GM06990 (cell line): Measurements from ENCODE around the gene RRM2.
A peak's percentile ranks its signal among the peaks of the same experiment; 100 is the strongest.

Experiments
- DNase-seq: peaks from one replicate; pipeline ENCODE4 v3.0.0-alpha.2; 2011; ENCODE audit not compliant: insufficient read length; ENCODE audit errors: extremely low read depth
- H3K27me3 ChIP-seq: replicated peaks from 2 replicates; pipeline ENCODE4 v1.6.0; 2011; ENCODE audit warnings: low read length; ENCODE audit not compliant: control insufficient read depth, insufficient read depth
- H3K36me3 ChIP-seq: 2 replicates; pipeline ENCODE4 v1.5.1; 2011; ENCODE audit warnings: low read length; ENCODE audit not compliant: control insufficient read depth, insufficient read depth
- H3K4me3 ChIP-seq: replicated peaks from 2 replicates; pipeline ENCODE4 v1.5.1; 2011; ENCODE audit warnings: low read depth, mild to moderate bottlenecking, control low read depth, low read length
- TF ChIP-seq, protein P1 (sequence below): IDR thresholded peaks from 2 replicates; pipeline ENCODE4 v1.5.1; 2011; ENCODE audit warnings: low read length, control low read depth, mild to moderate bottlenecking, inconsistent platforms; ENCODE audit not compliant: insufficient read depth, poor library complexity, severe bottlenecking

The RRM2 gene

DNA sequence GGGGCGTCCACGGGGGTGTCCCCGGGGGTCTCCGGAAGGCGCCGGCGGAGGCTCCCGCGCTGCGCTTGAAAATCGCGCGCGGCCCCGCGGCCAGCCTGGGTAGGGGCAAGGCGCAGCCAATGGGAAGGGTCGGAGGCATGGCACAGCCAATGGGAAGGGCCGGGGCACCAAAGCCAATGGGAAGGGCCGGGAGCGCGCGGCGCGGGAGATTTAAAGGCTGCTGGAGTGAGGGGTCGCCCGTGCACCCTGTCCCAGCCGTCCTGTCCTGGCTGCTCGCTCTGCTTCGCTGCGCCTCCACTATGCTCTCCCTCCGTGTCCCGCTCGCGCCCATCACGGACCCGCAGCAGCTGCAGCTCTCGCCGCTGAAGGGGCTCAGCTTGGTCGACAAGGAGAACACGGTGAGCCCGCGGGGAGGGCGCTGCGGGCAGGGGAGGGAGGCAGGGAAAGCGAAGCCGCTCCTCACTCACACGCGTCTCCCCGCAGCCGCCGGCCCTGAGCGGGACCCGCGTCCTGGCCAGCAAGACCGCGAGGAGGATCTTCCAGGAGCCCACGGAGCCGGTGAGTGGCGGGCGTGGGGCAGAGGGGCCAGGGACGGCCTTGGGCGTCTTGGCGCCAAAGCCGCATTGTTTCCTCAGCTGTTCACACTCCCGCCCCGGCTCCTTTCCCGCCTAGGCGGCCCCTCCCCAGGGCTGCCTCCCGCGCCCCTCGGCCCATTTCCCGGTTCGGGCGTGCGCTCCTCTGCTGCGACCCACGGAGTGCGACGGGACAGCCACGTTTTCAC lies at the start of gene RRM2:
TSS of gene RRM2 (plus strand) at position 240 of the 781 bp plus-strand sequence. CDS start at position 300, 60 bp downstream.
- DNase-seq: peak; percentile 96
- peaks cover 7% of the 10 kb centered on the region for H3K36me3 ChIP-seq
- peak within 1 kb of the TSS; percentile 90 for H3K4me3 ChIP-seq
- no peaks in the 10 kb centered on the region for H3K27me3 ChIP-seq
- TF ChIP-seq, protein P1, sequence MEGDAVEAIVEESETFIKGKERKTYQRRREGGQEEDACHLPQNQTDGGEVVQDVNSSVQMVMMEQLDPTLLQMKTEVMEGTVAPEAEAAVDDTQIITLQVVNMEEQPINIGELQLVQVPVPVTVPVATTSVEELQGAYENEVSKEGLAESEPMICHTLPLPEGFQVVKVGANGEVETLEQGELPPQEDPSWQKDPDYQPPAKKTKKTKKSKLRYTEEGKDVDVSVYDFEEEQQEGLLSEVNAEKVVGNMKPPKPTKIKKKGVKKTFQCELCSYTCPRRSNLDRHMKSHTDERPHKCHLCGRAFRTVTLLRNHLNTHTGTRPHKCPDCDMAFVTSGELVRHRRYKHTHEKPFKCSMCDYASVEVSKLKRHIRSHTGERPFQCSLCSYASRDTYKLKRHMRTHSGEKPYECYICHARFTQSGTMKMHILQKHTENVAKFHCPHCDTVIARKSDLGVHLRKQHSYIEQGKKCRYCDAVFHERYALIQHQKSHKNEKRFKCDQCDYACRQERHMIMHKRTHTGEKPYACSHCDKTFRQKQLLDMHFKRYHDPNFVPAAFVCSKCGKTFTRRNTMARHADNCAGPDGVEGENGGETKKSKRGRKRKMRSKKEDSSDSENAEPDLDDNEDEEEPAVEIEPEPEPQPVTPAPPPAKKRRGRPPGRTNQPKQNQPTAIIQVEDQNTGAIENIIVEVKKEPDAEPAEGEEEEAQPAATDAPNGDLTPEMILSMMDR: no peak

DNA sequence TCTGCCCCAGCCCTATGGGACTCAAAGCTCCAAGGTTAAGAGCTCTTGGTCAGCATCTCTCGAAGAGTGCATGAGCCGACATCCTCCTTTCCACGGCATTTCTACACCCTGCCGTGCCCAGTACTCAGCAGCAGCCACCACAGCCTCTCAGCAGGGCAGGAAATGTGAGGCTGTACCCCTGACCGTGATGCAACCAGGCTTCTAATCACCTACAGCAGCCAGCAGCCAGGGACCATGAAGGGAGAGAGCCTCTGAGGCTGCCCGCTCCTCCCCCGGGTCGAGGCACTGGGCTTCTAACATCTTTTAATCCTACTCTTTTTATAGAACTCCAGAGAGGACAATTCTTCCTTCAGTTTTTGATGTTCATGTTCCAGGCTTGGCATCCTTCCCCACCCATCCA lies 48.8 kb upstream of the RRM2 start:
- Histone ChIP-seq H3K36me3 (no peaks in the 10 kb centered on the region), H3K27me3 (no peaks in the 10 kb centered on the region), H3K4me3 (no peak overlapping the region)
- TF ChIP-seq, protein P1: no peak
- no peak for DNase-seq

DNA sequence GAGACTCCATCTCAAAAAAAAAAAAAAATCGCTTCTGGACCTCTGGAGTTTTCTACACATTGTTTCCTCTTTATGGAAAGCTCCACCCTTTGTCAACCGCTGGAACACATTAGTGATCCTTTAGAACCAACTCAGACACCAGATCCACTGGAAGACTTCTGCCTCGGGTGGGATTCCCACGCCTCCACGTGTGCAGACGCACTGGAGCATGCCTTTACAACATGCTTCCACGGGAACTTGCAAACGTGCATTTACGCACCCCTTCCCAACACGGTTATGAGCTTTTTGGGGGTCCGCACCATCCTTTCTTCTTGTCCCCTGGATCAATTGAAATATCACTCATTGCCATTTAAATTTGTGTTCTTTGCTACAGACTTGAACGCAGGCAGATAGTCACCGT lies 47.4 kb upstream of the RRM2 start:
- no peak for DNase-seq
- Histone ChIP-seq H3K36me3 (no peaks in the 10 kb centered on the region), H3K27me3 (no peaks in the 10 kb centered on the region), H3K4me3 (no peak overlapping the region)
- TF ChIP-seq, protein P1: no peak

DNA sequence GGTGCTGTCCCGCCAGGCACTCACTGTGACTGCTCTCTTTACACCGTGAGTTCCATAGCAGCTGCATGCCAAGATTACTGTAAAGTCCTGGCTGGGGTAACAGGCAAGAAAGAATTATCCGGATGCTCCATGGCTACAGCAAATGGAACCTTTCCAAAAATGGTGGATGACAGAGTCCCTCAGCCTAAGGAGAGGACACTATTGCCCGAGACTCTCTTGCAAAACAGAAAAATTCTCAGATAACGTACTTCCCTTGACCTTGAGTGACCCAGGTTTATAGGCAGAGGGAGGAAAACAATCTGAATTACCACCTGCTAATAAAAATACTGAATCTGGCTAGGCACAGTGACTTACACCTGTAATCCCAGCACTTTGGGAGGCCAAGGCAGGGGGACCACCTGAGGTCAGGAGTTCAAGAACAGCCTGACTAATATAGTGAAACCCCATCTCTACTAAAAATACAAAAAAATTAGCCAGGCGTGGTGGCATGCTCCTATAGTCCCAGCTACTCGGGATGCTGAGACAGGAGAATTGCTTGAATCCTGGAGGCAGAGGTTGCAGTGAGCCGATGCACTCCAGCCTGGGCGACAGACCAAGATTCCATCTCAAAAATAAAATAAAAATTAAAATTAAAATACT lies 46.8 kb upstream of the RRM2 start:
- TF ChIP-seq, protein P1: no peak
- no peaks in the 10 kb centered on the region for H3K36me3 ChIP-seq
- no peak for DNase-seq
- H3K27me3 ChIP-seq: no peaks in the 10 kb centered on the region
- no peak overlapping the region for H3K4me3 ChIP-seq

DNA sequence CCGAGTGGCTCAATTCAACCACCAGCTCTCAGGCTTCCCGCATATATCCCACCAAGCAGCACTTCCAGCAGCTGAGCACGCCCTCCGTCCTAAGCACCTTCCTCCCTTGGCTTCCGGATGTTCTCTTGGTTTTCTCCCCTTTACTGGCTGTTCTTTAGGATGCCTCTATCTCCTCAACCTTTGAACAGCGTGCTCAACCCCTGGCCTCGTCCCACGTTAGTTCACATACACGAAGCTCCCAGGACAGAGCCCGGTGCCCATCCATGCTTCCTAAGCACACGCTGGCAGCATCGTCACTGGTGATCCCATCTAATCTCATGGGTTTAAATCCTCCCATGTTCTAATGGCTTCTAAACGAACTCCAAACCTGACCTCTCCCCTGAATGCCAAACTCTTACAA lies 46.0 kb upstream of the RRM2 start:
- Histone ChIP-seq H3K4me3 (no peak overlapping the region), H3K36me3 (no peaks in the 10 kb centered on the region), H3K27me3 (no peaks in the 10 kb centered on the region)
- no peak for DNase-seq
- TF ChIP-seq, protein P1: no peak
